K562 (cell line): ENCODE data around the gene DCAF6. TPM values are rescaled to one million over a fixed set of nuclear protein-coding genes. Genes with fewer than 3 reads are reported as not detected.

Source experiments
- ADNP ChIP-seq: fragments of 200-800 bp; sonication (Bioruptor generic); IDR thresholded peaks from 2 replicates; pipeline ENCODE4 v1.6.1; 2016; ENCODE audit warnings: missing genetic modification characterization, missing compliant biosample characterization
- ARHGAP35 ChIP-seq: fragments of 450-650 bp; IDR thresholded peaks from 2 replicates; pipeline ENCODE4 v1.6.1; 2018; ENCODE audit not compliant: partially characterized antibody
- BRD4 ChIP-seq: fragments of 200-600 bp; sonication (generic); IDR thresholded peaks from 2 replicates; pipeline ENCODE4 v1.6.1; 2017; ENCODE audit warnings: inconsistent platforms
- E2F5 ChIP-seq: sonication (generic); formaldehyde crosslinking; IDR thresholded peaks from 2 replicates; pipeline ENCODE4 v1.8.0; 2022; ENCODE audit warnings: mild to moderate bottlenecking, missing genetic modification reagents
- FIP1L1 ChIP-seq: fragments of 200-400 bp; formaldehyde crosslinking; IDR thresholded peaks from 2 replicates; pipeline ENCODE4 v1.6.1; 2018; ENCODE audit warnings: mild to moderate bottlenecking, low read depth, low read length; ENCODE audit not compliant: poor library complexity, severe bottlenecking
- FOXJ2 ChIP-seq: fragments of 200-800 bp; sonication (Bioruptor generic); IDR thresholded peaks from 2 replicates; pipeline ENCODE4 v1.6.1; 2016; ENCODE audit warnings: missing genetic modification characterization, missing compliant biosample characterization
- HNRNPLL ChIP-seq: fragments of 200-400 bp; formaldehyde crosslinking; IDR thresholded peaks from 2 replicates; pipeline ENCODE4 v1.6.1; 2017; ENCODE audit warnings: low read length, low read depth, mild to moderate bottlenecking; ENCODE audit not compliant: poor library complexity, severe bottlenecking
- KAT8 ChIP-seq: fragments of 450-650 bp; IDR thresholded peaks from 2 replicates; pipeline ENCODE4 v1.6.1; 2016; ENCODE audit warnings: low read depth, mild to moderate bottlenecking
- LARP7 ChIP-seq: fragments of 450-650 bp; IDR thresholded peaks from 2 replicates; pipeline ENCODE4 v1.6.1; 2016
- MCM2 ChIP-seq: fragments of 450-650 bp; IDR thresholded peaks from 2 replicates; pipeline ENCODE4 v1.6.1; 2017; ENCODE audit warnings: low read depth, mild to moderate bottlenecking
- MEIS2 ChIP-seq: fragments of 450-650 bp; IDR thresholded peaks from 2 replicates; pipeline ENCODE4 v1.6.1; 2014; ENCODE audit warnings: mild to moderate bottlenecking; ENCODE audit not compliant: partially characterized antibody
- OTX1 ChIP-seq: fragments of 450-650 bp; formaldehyde crosslinking; IDR thresholded peaks from 2 replicates; pipeline ENCODE4 v1.4.0; 2022; ENCODE audit warnings: mild to moderate bottlenecking
- PHB2 ChIP-seq: fragments of 450-650 bp; IDR thresholded peaks from 2 replicates; pipeline ENCODE4 v1.6.1; 2017; ENCODE audit warnings: low read depth
- POLR2B ChIP-seq: fragments of 450-650 bp; IDR thresholded peaks from 2 replicates; pipeline ENCODE4 v1.6.1; 2018; ENCODE audit warnings: low read depth; ENCODE audit not compliant: partially characterized antibody
- RB1 ChIP-seq: fragments of 450-650 bp; IDR thresholded peaks from 2 replicates; pipeline ENCODE4 v1.6.1; 2017; ENCODE audit warnings: low read depth, mild to moderate bottlenecking
- SMARCE1 ChIP-seq: fragments of 450-650 bp; IDR thresholded peaks from 2 replicates; pipeline ENCODE4 v1.7.1; 2016; ENCODE audit warnings: mild to moderate bottlenecking
- TAL1 ChIP-seq: fragments of 450-650 bp; IDR thresholded peaks from 2 replicates; pipeline ENCODE4 v1.6.1; 2016; ENCODE audit warnings: mild to moderate bottlenecking
- ZBTB2 ChIP-seq: fragments of 450-650 bp; IDR thresholded peaks from 2 replicates; pipeline ENCODE4 v1.6.1; 2016; ENCODE audit warnings: antibody characterized with exemption
- ZBTB26 ChIP-seq: fragments of 450-650 bp; formaldehyde crosslinking; IDR thresholded peaks from 2 replicates; pipeline ENCODE4 v1.4.0; 2022; ENCODE audit warnings: missing genetic modification characterization
- ZNF232 ChIP-seq: sonication (generic); formaldehyde crosslinking; IDR thresholded peaks from 2 replicates; pipeline ENCODE4 v1.8.0; 2022; ENCODE audit warnings: mild to moderate bottlenecking, missing genetic modification reagents
- polyA plus RNA-seq, 8 experiments: library from polyadenylated mRNA; depleted of rRNA in 4 of 8; stranded (reverse) in 5 of 8; unstranded in 3 of 8; fragments of >200 nt; fragmentation: Nextera tagmentation in 2 of 8; fragmentation: Illumina TruSeq in 1 of 8; extraction: Ambion mirVana in 2 of 8; extraction: Trizol in 1 of 8; gene quantifications; 2 replicates each; pipeline versions ENCODE4 v1.2.1 to v1.2.3, GENCODE V29; 2011 to 2014; ENCODE audit warnings: inconsistent platforms in 1 of 8, missing spikeins in 1 of 8
- total RNA-seq, 7 experiments: library from RNA; depleted of rRNA in 6 of 7; stranded (reverse); fragments of >200 nt in 6 of 7; fragmentation: Illumina TruSeq in 2 of 7; extraction: Trizol in 2 of 7; gene quantifications; 2 replicates each; pipeline versions ENCODE4 v1.2.1 to v1.2.3, GENCODE V29; 2011 to 2021; ENCODE audit warnings: low replicate concordance in 1 of 7

The DCAF6 gene
- total and polyA plus RNA-seq, 9 of the 15 experiments (the other 6 are each of a cell fraction or from before 2014, with no cell fraction given) = 19.1 to 102 (median 46.3) TPM

- TF ChIP-seq PHB2 (0 out of 2 replicates have a peak, but pooled peaks have one; percentile 44), SMARCE1 (no peak), E2F5 (CRISPR knock-in tag) (no peak), OTX1 (CRISPR knock-in tag) (peak; percentile 77; the same call in 1 of the 2 replicates), KAT8 (no peak), POLR2B (peak; percentile 40), ZBTB2 (peak; percentile 35; the same call in 1 of the 2 replicates), BRD4 (no peak), MEIS2 (no peak), FIP1L1 (no peak), RB1 (no peak), ARHGAP35 (peak; percentile 77), MCM2 (no peak), HNRNPLL (no peak), ADNP (tag) (no peak), ZNF232 (CRISPR knock-in tag) (no peak), ZBTB26 (CRISPR knock-in tag) (peak; percentile 82; the same call in 1 of the 2 replicates), LARP7 (peak; percentile 76; the same call in 1 of the 2 replicates), TAL1 (no peak), FOXJ2 (tag) (no peak)
Measured at GRCh38 chr1:168009322-168009721, 72.8 kb downstream of the DCAF6 start (continued).
